GM10266 (cell line): ENCODE results near the gene TRA2B.
"Not testable (repeated sequence)": the region's sequence is repeated elsewhere in the genome, so short reads cannot be mapped to it uniquely, and the experiment has no call there.

Experiments used
- DNase-seq: peaks from one replicate; pipeline ENCODE4 v3.0.0; 2012; ENCODE audit errors: extremely low spot score
- TF ChIP-seq, protein P1 (sequence below): IDR thresholded peaks from 2 replicates; pipeline ENCODE4 v1.5.1; 2012; ENCODE audit warnings: mild to moderate bottlenecking, low read depth; ENCODE audit not compliant: control insufficient read depth, insufficient read depth; ENCODE audit errors: missing control alignments

Gene TRA2B

GRCh38 chr3:185914911-185915629, 22.7 kb downstream of the TRA2B start:
- TF ChIP-seq, protein P1, sequence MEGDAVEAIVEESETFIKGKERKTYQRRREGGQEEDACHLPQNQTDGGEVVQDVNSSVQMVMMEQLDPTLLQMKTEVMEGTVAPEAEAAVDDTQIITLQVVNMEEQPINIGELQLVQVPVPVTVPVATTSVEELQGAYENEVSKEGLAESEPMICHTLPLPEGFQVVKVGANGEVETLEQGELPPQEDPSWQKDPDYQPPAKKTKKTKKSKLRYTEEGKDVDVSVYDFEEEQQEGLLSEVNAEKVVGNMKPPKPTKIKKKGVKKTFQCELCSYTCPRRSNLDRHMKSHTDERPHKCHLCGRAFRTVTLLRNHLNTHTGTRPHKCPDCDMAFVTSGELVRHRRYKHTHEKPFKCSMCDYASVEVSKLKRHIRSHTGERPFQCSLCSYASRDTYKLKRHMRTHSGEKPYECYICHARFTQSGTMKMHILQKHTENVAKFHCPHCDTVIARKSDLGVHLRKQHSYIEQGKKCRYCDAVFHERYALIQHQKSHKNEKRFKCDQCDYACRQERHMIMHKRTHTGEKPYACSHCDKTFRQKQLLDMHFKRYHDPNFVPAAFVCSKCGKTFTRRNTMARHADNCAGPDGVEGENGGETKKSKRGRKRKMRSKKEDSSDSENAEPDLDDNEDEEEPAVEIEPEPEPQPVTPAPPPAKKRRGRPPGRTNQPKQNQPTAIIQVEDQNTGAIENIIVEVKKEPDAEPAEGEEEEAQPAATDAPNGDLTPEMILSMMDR: no peak

DNA sequence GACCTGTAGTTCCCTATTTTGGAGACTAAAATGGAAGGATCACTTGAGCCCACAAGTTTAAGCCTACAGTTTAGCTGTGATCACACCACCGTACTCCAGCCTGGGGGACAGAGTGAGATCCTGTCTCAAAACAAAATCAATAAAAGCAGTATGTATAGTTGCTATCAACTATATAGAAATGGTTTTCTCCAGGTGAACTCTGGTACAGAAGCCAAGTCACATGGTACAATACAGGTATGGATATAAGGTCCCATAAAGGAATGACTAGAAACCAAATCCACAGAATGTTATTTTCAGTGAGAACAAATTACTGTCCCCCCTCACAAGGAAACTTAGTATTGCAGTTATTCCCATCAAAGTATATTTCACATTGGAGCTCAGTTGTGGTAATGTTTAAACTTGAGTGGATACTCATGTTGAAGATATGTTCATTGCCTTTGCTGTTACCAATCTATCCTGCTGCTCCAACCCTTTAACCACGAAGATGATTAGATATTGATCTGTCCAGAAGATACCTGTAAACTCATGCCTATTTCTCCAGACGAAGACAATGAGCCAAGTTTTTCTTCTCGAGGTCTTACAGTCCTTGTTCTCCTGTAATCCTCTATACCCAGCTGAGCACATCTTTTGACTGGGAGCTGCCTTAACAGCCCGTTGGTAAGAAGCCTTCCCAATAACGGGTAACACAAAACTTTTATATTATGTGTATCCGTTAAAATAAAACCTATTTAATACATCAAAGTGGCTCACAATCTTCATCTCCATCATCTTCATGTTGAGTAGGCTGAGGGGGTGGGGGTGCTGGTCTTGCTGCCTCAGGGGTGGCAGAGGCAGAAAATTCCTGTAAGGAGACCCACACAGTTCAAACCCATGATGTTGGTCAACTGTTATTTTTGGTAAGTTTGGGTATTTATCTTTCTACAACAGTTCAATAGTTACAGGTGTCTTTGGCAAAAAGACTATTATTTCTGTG, 24.6 kb downstream of the TRA2B start:
- TF ChIP-seq, protein P1: no peak
- no peak for DNase-seq

More at GRCh38 chr3:185914911-185915629, 22.7 kb downstream of the TRA2B start:
- DNase-seq: no peak

DNA sequence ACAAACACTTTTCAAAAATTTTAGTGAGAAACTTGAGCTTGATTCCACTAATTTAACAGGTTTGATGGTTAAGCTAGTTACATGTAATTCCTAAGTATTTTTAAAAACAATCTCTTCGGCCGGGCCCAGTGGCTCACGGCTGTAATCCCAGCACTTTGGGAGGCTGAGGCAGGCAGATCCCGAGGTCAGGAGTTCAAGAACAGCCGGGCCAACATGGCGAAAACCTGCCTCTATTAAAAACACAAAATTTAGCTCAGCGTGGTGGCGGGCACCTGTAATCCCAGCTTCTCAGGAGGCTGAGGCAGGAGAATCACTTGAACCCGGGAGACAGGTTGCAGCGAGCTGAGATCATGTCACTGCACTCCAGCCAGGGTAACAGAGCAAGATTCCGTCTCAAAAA, 25.3 kb downstream of the TRA2B start:
- DNase-seq: no peak
- TF ChIP-seq, protein P1: no peak

GRCh38 chr3:185911076-185911448, 26.8 kb downstream of the TRA2B start:
- DNase-seq: not testable (repeated sequence)

- DNase-seq: not testable (repeated sequence)
These were observed 27.3 kb downstream of the TRA2B start for GRCh38 chr3:185910322-185911075.

GRCh38 chr3:185909913-185910312, 27.9 kb downstream of the TRA2B start:
- not testable (repeated sequence) for DNase-seq

DNA sequence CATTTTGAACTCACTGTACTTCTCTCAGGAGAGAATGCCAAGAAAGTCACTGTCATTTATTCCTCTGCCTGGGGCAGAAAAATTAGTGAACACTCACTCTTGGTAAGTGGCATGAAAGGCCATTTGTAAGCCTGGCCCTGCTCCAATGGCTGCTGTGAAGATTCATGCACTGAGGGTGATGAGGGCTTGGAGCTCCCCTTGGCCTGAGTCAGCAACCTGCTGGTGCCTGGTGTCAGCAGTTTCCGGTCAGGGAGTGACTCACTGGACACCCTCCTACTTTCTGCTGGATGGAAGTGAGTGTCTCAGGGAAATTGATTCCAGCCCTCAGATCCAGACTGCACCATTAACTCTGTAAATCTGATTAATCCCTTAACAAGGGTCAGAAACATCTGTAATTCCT, 37.6 kb downstream of the TRA2B start:
- DNase-seq: no peak
- TF ChIP-seq, protein P1: no peak

- DNase-seq: no peak
- TF ChIP-seq, protein P1: no peak
These were observed 41.2 kb downstream of the TRA2B start for GRCh38 chr3:185896636-185897035.
